Subcutaneous adipose tissue (tissue), 4 donors: Measurements from ENCODE around the gene ETHE1. TPM values are rescaled to one million over a fixed set of nuclear protein-coding genes. Genes with fewer than 3 reads are reported as not detected.

Experiments used
- total RNA-seq, 4 donors: library from RNA; depleted of rRNA; stranded (reverse); fragments of >200 nt; gene quantifications; one replicate each; pipeline ENCODE4 v1.1.0, GENCODE V29; 2016
- TF ChIP-seq, protein P1 (sequence below): fragments of 450-650 bp; IDR thresholded peaks from one replicate; pipeline ENCODE4 v1.5.1; 2016; ENCODE audit warnings: low read depth, mild to moderate bottlenecking, control low read depth, antibody characterized with exemption, moderate library complexity

ETHE1 gene
- total RNA-seq, 4 donors from 2014 or later, result 20.2 to 36.7 (median 31.3) TPM

DNA sequence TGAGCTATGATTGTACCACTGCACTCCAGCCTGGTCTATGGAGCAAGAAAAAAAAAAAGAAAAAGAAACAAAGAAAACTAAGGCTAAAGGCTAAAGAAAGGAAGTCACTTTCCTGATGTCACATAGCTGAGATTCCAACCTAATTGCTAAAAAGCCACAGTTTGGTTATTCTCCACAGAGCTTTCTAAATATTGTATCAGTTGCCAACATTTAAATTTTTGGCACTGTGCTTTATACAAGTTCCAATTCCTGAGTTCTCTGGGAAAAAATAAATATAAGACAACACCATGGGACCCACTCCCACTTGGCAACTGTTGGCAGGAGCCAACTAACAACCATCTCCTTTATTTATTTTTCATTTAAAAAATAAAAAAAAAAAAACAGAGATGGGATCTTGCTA lies 50.4 kb downstream of the ETHE1 start:
- TF ChIP-seq, protein P1, sequence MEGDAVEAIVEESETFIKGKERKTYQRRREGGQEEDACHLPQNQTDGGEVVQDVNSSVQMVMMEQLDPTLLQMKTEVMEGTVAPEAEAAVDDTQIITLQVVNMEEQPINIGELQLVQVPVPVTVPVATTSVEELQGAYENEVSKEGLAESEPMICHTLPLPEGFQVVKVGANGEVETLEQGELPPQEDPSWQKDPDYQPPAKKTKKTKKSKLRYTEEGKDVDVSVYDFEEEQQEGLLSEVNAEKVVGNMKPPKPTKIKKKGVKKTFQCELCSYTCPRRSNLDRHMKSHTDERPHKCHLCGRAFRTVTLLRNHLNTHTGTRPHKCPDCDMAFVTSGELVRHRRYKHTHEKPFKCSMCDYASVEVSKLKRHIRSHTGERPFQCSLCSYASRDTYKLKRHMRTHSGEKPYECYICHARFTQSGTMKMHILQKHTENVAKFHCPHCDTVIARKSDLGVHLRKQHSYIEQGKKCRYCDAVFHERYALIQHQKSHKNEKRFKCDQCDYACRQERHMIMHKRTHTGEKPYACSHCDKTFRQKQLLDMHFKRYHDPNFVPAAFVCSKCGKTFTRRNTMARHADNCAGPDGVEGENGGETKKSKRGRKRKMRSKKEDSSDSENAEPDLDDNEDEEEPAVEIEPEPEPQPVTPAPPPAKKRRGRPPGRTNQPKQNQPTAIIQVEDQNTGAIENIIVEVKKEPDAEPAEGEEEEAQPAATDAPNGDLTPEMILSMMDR, result no peak

DNA sequence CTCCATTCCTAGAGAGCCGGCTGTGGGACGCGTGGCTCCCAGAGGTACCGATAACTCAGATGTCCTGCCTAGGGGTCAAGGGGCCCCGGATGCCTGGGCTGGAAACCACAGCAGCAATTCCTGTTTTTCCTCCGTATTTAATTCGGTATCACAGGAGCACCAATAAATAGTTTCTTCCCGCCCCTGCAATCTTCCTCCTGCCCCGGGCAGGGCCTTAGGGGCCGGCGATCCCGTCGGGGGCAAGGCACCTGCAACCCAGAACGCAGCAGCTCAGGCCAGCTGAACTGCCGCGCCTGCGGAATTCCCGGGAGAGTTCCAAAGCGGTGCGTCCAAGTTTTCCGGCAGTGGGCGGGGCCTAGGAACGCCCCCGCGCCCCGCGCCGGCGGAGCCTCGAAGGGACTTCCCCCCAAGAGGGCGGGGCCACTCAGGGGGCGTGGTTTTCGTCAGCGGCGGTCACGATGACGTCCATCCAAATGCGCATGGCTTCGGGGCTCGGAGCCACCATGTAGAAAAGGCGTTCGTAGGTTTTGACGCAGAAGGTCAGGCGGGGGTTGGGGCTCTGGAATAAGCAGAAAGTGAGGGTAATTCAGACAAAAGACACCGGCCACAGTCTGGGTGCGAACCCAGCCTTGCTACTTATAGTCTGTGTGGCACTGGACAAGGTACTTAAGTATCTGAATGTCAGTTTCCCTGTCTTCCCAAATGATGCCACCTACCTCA lies 51.9 kb downstream of the ETHE1 start:
- TF ChIP-seq, protein P1, result no peak

DNA sequence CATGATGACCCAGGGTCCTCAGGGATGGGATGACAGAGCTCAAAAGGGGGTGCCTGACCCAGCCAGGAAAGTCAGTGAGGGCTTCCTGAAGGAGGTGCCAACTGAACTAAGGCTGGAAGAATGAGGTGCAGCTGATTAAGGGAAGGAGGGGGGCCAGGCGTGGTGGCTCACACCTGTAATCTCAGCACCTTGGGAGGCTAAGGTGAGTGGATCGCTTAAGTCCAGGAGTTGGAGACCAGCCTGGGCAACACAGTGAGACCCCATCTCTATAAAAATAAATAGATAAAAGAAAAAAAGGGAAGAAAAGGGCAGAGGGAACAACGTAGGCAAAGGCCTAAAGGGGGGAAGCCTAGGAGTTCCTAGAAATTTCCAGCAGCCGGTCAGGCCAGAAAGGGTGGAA lies 52.5 kb downstream of the ETHE1 start:
- TF ChIP-seq, protein P1, result no peak

DNA sequence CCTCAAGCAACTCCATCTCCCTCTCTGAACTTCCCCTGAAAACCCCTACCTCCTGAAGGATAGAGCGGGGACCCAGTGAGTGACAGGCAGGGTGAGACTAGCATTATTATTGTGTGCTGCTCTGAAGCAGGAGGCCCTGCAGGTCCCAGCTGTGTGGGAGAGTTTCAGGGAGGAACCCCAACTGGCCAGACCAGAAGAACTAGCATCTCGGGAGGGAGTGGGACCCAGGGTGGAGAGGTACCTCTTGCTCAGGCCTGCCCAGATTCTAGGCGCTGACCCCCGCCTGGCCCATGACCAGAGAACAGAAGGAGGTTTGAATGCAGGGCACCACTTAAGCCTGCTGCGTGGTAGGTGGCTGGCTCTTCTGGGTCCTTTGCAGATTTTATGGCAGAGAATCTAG lies 55.9 kb downstream of the ETHE1 start:
- TF ChIP-seq, protein P1, result no peak

DNA sequence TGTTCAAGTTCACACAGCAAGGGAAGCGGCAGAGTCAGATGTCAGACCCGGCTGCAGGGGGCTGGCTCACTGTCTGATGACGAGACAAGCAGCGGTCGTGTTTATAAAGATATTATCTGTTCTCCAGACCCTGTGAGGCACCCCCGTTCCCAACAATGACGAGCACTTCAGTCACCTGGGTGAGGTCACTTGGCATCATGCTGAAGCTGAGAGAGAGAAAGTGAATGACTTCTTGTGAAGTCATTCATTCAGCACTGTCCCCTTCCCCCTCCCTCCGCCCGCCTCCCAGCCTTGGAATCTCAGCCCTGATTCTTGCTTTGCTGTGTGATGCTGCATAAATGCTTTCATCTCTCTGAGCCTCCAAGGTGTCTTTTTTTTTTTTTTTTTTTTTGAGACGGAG lies 56.7 kb downstream of the ETHE1 start:
- TF ChIP-seq, protein P1, result no peak

DNA sequence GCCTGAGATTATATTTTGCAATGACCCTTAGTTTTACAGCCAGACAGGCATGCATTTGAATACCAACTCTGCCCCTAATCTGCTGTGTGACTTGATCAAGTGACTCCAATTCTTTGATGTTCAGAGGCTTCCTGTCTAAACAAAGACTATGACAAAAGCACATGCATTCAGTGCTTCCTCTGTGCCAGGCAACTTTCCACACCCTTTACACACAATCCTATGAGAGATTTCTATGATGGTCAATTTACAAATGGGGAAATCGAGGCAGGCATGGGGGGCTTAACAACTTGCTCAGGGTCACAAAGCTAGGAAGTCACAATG lies 57.9 kb downstream of the ETHE1 start:
- TF ChIP-seq, protein P1, result no peak

DNA sequence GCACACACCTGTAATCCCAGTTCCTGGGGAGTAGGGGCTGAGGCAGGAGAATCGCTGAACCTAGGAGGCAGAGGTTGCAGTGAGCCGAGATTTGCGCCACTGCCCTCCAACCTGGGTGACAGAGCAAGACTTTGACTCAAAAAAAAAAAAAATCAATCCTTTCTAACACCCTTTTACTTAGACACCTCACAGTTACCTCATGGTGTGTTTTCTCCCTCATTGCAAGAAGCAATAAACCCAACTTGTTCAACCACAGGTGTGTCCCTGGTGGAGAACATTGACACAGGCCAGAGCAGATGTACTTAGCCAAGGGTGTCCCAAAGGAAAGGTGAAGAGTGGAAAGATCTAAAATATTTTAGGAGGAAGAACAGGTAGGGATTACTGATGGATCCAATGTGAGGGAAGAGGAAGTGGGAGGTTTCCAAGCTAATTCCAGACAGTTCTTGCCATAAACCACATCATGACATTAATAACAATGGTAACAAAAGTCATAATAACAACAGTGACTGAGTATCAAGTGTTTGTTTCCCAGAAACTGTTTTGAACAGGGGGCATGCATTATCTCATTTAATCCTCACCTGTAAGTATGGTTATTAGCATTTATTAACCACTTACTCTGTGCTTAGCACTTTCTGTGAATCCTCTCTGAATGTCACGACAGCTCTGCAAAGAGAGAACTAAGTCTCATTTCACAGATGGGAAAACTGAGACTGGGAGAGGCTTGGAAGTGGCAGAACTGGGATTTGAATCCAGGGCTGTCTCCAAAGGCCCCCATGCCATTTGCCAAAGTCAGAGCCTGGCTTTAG lies 58.4 kb downstream of the ETHE1 start:
- TF ChIP-seq, protein P1, result no peak
